HG03045 (cell line): ENCODE measurements around the gene REST.
A peak's percentile ranks its signal among the peaks of the same experiment; 100 is the strongest.

Experiments used
- ATAC-seq: cut with Tn5 transposase; IDR thresholded peaks from one replicate; pipeline ENCODE4 v1.9.1; 2021; ENCODE audit warnings: mild to moderate bottlenecking, moderate library complexity; ENCODE audit not compliant: unreplicated experiment

REST gene

DNA sequence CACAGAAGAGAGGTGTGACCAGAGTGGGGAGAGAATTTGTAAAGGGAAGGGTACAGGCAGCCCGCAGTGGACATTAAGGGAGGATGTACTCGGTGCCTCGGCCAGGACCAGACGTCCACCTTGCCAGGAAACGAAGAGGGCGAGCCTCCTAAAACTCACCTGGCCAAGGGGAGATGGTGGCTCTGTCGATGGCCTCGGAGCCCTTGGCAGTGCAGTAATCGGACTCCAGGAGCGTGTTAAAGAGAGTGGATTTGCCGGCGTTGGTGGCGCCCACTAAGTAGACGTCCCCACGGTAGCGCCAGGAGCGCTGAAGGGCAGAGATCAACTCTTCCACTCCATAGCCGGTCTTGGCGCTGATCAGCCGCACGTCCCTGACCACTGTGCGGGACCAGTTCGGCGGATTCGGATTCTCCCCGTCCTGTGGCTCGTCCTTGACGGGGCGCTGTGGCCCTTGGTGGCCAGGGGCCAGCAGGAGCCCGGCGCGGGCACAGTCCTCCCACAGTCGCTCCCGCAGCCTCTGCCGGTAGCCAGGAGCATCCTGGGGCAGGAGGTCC is 68.7 kb downstream of the REST start:
- no peak for ATAC-seq

DNA sequence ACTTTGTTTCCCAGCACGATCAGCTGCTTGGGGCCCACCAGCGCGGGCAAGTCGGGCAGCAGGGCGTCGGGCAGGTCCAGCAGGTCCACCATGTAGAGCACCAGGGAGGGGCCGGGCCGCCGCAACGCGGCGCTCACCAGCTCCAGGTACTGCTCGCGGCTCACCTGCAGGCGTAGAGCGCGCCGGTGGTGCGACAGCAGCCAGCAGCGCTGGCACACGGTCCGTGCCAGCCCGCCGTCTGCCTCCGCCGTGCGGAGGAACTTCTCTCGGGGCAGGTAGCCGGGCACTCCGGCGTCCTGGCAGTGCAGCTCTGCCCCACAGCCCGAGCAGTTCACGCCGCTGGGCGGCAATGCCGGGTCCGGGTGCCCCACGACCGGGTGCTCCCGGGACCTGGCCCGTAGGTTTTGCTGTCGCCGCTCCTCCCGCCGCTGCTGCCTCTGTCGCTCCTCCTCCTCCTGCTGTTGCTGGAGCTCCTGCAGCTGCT is 69.2 kb downstream of the REST start:
- ATAC-seq = peak; percentile 33

DNA sequence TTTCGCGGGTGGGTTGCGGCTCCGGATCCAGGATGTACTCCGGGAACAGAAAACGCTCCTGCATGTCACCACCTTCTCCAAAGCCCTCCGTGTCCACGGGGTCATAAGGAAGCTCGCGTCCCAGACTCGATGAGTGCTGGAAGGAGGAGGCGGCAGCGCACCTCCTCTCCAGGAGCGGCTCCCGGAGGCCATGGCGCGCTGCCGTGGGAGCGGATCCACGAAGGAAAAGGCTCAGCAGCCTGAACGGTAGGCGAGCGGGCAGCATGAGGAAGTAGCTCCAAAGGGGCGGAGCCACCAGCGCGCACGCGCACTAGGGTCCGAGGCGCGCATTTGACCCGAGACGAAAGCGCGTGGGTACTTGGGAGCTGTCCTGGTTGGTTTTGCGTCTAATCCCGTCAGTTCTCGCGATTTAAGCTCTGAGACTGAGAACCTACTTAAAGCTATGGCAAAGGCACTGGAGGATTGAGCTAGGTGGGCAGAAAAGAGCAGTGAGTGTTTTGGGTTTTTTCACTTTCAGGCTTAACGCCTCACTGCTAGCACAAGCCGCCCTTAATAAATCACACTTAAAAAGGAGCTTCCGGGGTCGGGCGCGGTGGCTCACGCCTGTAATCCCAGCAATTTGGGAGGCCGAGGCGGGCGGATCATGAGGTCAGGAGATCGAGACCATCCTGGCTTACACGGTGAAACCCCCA is 69.8 kb downstream of the REST start, which contains the start of gene NOA1:
NOA1 (minus strand) TSS at position 286 of the 692 bp plus-strand sequence; CDS start at position 265, 21 bp downstream.
- ATAC-seq = peak; percentile 85

DNA sequence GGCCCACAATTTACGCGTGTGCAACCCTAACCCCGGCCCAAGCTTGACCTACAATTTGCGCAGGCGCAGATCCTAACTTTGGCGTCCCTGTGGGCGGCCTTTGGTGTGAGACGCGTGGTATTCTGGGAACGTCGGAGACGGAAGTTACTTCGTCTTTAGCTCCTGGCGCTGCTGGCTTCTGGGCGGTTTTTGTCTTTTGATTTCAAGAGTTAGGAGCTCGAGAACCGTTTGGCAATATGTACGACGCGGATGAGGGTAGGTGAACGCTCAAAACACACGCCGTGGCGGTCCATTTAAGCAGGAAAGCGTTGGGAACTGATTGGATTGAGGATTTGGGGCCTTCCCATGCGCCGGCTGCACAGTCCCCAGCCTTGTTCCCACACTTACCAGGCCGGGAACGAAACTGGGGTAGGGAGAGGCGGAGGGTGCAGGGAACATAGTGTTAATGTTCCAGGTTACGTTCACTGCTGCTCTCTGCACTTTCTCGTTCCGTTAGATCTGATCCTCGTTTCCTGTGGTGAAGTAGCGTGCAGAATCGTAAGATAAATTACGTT is 71.1 kb downstream of the REST start, which contains the start of gene POLR2B:
POLR2B (plus strand) TSS at position 147 of the 554 bp plus-strand sequence; CDS start at position 237, 90 bp downstream.
- peak; percentile 55 for ATAC-seq

DNA sequence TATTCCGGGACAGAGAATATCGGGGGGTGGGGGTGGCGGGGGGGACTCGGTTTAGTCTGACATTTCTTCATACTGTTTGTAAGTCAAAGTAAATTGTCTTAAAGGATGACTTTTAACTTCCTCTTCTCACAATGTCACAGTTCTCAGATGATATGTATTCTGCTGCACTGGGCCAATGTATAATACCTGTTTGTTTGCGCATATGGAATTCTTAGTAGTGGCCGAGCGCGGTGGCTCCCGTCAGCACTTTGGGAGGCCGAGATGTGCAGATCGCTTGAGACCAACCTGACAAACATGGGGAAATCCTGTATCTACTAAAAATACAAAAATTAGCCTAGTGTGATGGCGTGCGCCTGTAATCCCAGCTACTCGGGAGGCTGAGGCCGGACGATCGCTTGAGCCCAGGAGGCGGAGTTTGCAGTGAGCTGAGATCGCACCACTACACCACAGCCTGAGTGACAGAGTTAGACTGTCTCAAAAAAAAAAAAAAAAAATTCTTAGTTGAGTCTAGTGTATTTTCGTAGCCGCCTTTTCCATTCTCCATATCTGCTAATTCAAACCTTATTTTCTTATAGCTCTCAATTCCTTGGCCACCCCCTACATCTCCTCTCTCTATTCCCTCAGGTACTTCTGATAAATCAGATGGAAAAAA is 71.8 kb downstream of the REST start:
- ATAC-seq = no peak

DNA sequence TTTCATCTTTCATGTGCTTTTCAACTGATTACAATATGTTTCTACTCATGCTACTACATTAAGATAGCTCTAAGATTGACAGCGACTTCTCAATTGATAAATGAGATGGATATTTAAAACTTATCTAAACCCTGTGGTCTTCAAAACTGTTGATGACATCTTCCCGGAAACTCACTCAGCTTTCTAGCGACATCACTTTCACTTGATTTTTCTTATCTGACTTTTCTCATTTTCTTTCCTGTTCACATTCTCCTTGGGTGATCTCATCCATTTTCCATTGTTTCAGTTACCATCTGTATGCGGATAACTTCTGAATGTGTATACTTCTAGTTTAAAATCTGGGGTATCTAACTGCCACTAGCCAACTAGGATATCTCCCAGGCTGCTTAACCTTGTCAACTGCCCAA is 74.1 kb downstream of the REST start:
- ATAC-seq = no peak

DNA sequence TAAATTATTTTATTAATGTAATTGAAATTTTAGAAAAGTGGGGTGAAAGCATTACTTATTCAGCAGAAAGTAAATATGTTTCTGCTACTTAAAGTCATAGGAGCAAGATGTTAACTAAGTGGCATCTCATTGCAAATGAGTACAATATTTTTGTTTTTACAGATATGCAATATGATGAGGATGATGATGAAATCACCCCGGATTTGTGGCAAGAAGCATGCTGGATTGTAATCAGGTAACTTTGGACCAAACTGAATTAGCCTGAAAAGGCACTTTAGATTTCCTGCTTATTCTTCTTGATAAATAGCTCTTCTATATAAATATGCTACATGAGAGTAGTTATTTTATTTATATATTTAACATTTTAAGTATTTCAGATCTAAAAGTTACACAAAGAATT is 78.5 kb downstream of the REST start:
- no peak for ATAC-seq

DNA sequence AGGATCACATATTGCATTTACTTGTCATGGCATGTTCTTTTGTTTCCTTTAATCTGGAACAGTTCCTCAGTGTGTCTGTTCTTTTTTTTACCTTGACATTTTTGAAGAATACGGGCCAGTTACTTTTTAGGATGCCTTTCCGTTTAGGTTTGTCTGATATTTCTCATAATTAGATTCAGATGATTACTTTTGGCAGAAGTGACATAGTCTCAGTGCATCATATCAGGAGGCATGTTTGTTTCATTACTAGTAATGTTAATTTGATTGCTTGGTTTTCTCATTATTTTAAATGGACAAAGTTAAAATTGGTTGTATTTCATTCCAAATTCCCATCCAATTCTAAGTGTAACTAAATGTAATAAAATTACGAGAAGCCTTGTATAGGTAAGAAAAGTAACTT is 79.3 kb downstream of the REST start:
- ATAC-seq = no peak

DNA sequence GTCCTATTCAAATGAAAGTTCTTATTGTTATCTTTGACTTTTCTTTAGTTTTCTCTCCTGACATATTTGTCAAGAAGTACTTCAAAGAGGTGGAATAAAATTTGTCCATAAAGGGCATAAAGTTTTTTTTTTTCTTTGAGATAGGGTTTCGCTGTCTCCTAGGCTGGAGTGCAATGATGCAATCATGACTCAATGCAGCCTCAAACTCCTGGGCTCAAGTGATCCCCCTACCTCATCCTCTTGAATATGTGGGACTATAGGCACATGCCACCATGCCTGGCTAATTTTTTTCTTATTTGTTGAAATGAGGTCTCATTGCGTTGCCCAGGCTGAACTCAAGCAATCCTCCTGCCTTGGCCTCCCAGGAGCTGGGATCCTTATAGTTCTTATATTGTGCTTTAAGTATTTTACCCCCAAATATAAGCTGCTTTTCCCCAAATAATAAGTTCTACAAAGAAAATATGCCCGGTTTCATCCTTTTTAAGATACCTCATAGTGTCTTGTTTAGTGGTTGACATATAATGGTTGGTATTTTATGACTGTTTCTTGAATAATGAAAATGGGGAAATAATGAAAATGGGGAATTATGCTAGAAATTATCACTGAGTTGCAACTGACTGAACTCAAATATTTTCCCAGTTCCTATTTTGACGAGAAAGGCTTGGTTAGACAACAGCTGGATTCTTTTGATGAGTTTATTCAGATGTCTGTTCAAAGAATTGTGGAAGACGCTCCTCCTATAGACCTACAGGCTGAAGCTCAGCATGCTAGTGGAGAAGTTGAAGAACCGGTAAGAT is 82.6 kb downstream of the REST start:
- no peak for ATAC-seq

DNA sequence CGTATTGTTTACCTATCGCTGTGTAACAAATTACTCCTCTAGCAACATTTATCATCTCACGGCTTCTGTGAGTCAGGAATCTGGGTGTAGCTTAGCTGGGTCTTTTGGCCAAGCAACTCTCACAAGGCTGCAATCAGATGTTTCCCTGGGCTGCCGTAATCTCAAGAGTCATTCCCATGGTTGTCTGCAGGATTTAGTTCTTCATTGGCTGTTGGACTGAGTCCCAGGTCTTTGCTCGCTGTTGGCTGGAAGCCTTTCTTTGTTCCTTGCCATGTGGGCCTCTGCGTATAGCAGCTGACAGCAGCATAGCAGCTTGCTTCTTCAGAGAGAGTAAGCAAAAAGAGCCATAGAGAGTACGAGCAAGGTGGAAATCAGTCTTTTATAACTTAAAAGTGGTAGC is 87.8 kb downstream of the REST start:
- no peak for ATAC-seq

DNA sequence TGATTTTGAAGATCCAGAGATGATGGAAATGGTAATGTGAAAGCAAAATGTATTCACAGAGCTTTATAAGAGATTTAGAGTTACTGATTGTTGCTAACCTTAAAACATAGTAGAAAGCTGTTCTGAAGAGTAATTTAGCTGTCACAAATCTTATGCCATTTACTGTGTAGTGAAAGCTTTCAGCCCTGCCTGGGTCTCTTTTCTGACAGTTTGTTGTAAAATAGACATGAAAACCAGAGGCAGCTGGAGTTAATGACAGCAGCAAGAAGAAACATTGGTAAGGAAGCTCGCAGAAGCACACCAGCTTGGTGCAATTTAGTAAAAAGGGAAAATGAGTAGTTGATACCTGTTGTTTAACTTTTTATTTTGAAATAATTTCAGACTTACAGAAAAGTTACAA is 92.1 kb downstream of the REST start:
- ATAC-seq = no peak

DNA sequence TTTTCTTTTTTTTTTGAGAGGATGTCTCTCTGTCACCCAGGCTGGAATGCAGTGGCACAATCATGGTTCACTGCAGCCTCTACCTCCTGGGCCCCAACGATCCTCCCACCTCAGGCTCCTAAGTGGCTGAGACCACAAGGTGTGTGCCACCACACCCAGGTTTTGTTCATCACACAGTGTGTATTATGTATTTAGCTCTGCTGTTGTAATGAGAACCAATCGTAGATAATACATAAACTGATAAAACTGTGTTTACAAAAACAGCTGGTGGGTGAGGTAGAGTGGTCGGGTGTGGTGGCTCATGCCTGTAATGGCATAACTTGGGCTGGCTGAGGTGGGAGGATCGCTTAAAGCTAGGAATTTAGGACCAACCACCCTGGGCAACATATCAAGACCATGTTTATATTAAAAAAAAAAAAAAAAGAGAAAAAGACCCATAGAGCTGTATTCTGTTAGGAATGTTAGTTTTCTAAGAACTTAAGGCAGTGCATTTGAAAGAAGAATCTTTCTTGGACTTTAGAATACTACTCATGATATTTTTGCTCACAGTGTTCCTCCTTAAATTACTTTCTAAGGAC is 105.9 kb downstream of the REST start:
- no peak for ATAC-seq
